DMS79 (cell line): ENCODE data around the gene CENPP.
"Not testable (repeated sequence)": the region's sequence is repeated elsewhere in the genome, so short reads cannot be mapped to it uniquely, and the experiment has no call there.

Source experiments
- DNase-seq: peaks from one replicate; lab custom pipeline; 2025; lab: John Stamatoyannopoulos, UW

The CENPP gene

GRCh38 chr9:92617195-92617813 is 291.6 kb downstream of the CENPP start:
- DNase-seq: no peak

GRCh38 chr9:92617951-92618510 is 292.3 kb downstream of the CENPP start:
- no peak for DNase-seq

GRCh38 chr9:92618633-92619225 is 293.0 kb downstream of the CENPP start:
- DNase-seq: no peak

GRCh38 chr9:92619601-92620300 is 294.0 kb downstream of the CENPP start:
- no peak for DNase-seq

GRCh38 chr9:92620845-92621244 is 295.1 kb downstream of the CENPP start:
- no peak for DNase-seq

- not testable (repeated sequence) for DNase-seq
Observed at GRCh38 chr9:92623936-92624335, 298.2 kb downstream of the CENPP start.

- DNase-seq: no peak
Observed at GRCh38 chr9:92626484-92626883, 300.7 kb downstream of the CENPP start.

GRCh38 chr9:92627651-92628050 is 301.9 kb downstream of the CENPP start:
- DNase-seq: no peak

- no peak for DNase-seq
Observed at GRCh38 chr9:92631452-92632343, 305.9 kb downstream of the CENPP start.

- no peak for DNase-seq
Observed at GRCh38 chr9:92632641-92633040, 306.9 kb downstream of the CENPP start.

- no peak for DNase-seq
Observed at GRCh38 chr9:92633614-92634278, 308.0 kb downstream of the CENPP start.

GRCh38 chr9:92634712-92635605 is 309.2 kb downstream of the CENPP start:
- no peak for DNase-seq

GRCh38 chr9:92635760-92636159 is 310.0 kb downstream of the CENPP start:
- DNase-seq: no peak

GRCh38 chr9:92636627-92637026 is 310.9 kb downstream of the CENPP start:
- no peak for DNase-seq

- DNase-seq: no peak
Observed at GRCh38 chr9:92637326-92637725, 311.6 kb downstream of the CENPP start.

GRCh38 chr9:92637886-92638620 is 312.3 kb downstream of the CENPP start:
- no peak for DNase-seq

GRCh38 chr9:92638621-92639101 is 312.9 kb downstream of the CENPP start:
- no peak for DNase-seq

- DNase-seq: no peak
Observed at GRCh38 chr9:92639124-92639523, 313.4 kb downstream of the CENPP start.

- DNase-seq: no peak
Observed at GRCh38 chr9:92639791-92640271, 314.1 kb downstream of the CENPP start.
